Measurements from ENCODE around the gene CCN5.
"Not testable (repeated sequence)": the region's sequence is repeated elsewhere in the genome, so short reads cannot be mapped to it uniquely, and the experiment has no call there.

The CCN5 gene

DNA sequence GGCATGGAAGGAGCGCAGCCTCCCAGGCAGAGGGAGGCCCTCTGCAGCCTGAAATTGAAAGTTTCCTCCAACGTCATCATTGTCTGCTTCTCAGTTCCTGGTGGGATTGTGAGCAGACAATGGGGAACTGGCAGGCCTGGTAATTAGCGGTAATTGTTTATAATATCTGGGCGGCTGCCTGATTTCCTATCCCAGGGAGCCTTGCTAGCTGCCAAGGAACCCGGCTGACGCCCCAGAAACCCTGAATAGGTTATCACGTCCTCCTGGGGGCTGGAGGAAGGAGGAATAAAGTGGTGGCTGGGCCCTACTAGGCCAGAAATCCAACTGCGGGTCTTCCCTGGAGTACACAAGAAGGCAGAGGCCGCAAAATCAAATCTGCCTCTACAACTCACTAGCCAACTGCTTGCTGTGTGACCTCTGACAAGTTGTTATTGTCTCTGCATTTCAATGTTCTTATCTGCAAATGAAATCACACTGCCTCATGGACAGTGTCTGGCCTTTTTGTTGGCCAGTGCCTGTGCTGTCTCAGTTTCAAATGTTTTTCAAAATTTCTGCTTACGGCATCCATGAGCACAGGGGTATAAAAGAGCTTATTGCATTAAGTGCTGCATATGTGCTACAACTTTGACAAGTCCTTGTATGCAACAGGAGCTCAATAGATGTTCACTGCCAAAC is 47.4 kb downstream of the CCN5 start:
- no peak for DNase-seq

DNA sequence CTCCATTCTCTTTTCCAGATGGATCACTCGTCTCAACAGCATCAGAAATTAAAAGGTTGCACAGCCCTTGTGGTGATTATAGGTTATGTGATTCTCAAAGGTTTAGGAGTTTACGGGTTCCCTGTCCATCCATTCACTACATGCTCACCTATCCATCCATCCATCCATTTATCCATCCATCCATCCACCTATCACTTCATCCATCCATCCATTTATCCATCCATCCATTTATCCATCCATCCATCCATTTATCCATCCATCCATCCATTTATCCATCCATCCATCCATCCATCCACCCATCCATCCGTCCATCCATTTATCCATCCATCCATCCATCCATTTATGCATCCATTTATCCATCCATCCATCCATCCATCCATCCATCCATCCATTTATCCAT is 48.6 kb downstream of the CCN5 start:
- DNase-seq: not testable (repeated sequence)

- DNase-seq: no peak
Observed at GRCh38 chr20:44765091-44765490, 49.9 kb downstream of the CCN5 start.

DNA sequence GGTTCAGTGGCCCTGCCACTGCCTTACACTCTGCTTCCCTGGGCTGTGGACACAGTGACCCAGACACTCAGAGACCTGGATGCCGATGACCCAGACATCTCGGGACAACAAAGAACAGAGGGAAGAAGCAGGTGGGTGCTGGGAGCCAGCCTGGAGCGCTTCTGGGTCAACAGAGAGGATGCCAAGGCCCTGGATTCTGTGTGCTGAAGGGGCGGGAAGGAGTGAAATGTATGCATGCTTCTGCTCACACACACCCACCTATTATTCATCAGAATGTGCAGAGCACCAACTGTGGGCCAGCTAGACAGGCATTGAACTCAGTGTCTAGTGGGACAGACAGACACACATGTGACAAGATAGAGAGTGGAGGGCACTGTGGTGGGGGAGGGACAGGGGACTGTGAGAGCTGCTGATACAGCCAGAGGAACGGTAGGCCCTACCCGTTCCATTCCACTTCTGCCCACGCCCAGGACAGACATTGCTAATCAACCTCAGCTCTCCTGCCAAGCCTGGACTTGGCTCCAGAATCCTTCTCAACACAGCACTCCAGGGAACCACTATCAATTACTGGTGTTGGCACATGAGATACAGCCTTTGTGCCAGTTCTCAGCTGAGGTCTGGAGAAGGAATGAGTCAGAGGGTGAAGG is 50.7 kb downstream of the CCN5 start:
- no peak for DNase-seq

DNA sequence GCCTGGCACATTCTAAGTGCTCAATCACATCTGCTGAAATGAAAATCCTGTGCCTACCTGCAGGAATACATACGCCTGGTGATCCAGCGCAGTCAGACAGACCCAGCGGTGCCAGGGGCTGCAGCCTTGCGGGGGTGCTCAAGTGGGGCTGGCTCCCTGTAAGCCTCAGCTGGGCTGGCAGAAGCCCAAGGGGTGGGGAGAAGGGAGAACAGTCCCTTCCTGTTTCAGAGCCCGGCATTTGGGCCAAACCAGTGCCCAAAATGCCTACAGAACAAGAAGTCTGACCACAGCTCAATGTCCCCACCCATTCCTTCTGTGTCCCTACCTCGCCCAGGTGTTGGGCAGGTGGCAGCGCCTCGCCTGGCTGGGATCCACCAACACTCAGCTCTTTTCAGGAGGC is 53.1 kb downstream of the CCN5 start:
- DNase-seq: no peak

DNA sequence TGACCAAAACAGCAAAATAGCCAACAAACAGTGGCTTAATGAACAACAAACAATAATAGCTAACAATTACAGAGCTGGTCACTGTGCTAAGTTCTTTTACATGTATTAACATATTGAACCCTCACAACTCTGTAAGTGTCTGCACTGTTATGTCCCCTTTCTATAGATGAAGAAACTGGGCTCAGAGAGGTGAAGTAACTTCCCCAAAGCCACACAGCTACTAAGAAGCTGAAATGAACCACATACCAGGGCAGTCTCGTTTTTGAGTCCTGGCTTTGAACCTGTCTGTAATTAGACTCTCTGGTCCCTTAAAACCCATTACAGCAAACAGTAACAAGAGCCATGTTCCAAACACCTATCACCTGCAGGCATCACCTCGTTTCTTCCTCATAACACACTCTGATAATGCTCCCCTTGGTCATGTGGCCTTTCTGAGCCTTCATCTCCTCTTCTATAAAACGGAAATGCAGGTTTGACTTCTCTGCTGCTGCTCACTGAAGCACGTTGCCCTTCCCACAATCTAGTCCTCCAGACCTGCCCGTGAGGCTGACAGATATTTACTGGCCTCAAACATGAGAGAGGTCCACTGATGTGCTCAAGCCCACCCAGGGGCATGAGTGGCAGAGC is 53.8 kb downstream of the CCN5 start:
- no peak for DNase-seq

DNA sequence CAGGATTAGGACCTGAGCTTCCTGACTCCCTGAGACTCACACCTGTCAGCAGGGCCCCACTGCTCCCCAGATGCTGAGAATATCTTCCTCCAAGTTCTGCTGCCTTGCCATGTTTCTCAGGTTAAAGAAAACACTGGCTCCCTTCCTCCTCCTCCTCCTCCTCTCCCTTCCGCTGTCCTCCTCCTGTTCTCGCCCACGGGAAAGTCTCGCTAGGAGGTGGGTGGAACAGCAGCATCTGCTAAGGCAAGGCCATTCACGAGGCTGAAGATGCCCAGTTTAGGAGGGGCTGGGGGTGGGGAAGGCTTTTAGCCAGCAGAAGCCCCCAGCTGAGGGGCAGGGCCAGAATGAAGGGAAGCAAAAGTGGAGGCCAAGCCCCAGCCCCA is 54.3 kb downstream of the CCN5 start:
- no peak for DNase-seq

DNA sequence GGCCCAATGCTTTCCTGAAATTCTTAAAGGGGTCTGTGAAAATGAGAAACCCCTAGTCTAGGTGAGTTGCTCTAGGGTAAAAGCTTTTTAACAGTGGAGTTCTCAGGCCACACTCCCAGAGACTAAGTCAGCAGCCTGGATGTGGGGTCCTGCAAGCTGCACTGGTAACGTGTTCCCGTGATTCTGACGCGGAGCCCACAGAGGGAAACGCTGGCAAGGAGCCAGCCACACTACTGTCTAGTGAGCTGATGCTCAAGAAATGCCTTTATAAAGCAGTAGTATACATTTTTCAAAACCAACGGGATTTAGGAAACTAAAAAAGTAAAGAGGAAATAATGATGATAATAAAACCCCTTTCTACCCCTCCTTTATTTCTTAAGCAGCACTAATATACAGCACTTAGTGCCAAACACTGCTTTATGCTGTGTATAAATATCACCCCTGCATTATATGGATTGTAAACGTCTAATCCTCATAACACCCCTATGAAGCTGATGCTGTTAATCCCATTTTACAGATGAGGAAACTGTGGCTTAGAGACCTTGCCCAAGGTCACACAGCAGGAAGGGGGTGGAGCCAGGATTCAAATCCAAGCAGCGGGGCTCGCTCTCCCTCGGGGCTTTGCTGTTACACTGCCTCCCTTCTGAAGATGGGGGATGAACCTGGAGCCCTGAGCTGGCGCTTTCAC is 55.5 kb downstream of the CCN5 start:
- DNase-seq: no peak

DNA sequence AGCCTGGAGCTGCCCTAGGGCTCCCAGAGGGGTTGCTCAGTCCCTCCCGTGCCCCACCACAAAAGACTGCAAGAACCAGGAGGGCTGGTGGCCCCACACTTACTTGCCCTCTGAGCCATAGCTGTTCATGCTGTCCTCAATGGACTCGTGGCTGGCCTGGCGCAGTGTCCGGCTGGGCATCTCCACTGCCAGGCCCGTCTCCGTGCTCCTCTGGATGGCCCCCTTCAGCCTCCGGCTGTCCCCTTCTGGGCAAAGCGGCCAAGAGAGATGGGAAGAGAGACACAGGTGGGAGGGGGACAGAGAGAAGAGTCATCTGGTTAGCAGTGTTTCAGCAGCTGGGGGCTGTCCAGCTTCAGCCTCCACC is 56.0 kb downstream of the CCN5 start:
- no peak for DNase-seq

GRCh38 chr20:44772636-44773035 is 57.5 kb downstream of the CCN5 start:
- DNase-seq: no peak

DNA sequence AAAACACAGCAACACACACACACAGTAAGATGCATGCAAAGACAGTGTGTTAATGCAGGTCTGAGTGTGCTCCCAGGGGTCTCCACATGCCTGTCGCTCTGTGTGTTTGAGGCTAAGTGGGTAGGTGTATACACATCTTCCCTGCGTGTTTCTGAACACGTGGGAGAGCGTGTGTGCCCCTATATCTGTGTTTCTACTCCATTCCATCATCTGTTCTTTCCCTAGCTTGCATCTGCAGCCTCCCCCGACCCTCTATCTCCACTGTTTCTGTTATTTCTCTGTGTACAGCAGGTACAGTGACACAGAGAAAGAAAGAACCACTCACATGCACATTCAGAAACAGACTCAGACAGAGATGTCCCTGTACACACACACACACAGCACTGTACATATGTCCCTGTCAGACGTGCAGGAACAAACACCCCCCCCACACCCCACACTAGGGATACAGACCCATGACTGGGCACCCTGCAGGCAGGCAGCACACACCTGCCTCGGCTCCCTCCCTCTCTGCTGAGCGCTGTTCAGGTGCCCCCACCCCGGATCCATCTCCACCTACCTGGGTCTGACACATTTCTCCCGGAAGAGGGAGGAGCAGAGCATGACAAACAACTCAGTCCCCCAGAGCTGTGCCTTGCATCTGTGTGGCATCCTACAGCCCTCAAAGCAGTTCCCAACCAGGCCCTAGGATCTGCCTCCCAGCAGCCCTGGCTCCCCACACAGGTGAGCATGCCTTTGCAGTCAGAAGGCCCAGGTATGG is 58.1 kb downstream of the CCN5 start:
- no peak for DNase-seq

DNA sequence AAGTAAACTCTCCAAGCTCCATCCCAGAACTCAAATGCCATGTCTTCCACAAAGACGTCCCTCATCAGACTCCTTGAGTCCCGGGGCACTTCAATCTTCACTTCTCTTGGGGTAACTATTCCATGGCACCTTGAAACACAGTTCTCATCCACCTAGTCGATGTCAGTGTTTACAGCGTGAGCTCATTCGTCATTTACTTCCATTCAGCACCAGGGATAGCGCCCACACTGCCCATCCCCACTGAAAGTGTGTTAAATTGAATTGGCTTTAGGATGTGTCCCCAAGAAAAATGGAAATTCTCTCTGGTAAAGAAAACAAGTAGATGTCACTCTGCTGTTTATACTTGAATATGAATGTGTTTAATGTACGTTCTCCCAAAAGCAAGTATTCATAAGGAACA is 61.8 kb downstream of the CCN5 start:
- DNase-seq: no peak
